Measurements from ENCODE around the gene GBF1.
"Not testable (repeated sequence)": the region's sequence is repeated elsewhere in the genome, so short reads cannot be mapped to it uniquely, and the experiment has no call there.

Gene GBF1

GRCh38 chr10:102275343-102275742 is 30.0 kb downstream of the GBF1 start:
- DNase-seq = no peak

GRCh38 chr10:102279104-102279503 is 33.8 kb downstream of the GBF1 start:
- no peak for DNase-seq

- DNase-seq = no peak
These were observed 35.2 kb downstream of the GBF1 start for GRCh38 chr10:102280397-102281101.

DNA sequence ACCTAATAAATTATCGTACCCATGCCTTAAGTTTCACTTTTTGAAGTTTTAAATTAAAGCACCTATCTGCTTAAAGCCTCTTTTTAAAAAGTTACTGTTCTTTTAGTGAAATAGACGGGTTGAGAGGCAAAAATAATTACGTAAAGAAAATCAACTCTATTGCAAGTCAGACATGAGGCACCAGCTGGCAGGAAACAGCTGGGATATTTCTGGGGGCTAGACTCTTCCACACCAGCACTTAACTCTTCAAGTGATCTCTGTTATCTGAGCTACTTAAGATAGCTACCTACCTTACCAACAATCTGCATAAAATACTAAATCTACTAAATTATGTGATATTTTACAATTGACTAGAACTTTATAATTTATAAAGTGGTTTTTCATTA is 35.8 kb downstream of the GBF1 start:
- no peak for DNase-seq

DNA sequence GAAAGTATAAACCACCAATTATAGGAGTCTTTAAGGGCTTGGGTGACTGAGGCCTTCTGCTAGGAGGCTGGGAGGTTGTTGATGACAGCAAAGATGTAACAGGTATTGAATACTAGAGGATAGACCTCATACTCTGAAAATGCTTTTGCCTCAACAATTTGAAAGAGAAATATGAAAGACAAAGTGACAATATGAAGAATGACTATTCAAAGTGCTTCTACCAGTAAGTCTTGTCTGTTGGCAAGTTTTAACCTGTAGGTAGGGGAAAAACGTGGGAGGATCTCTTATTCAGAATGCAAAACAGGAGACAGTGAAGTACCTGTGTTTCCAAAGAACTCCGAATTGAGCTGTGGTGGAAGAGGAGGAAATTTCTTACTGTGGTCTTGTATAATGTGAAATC is 38.2 kb downstream of the GBF1 start:
- no peak for DNase-seq

DNA sequence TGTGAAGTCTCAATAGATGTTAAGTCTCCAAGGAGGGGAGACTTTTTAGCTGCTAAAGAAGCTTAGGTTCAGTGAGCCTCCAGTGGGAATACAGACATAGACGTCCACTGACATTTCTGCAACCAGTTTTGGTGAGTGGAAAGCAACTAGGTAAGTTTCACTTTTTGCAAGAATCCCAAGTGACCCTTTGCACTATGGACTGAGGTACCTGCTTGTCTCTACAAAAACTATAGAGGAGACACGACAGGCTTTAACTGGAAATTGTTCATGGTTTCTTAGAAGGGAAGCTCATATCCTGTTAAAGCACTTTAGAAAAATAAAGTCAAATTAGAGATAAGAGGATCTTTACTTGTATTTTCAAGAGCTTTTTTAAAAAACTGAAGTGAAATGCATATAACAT is 38.6 kb downstream of the GBF1 start:
- DNase-seq = no peak

GRCh38 chr10:102284531-102284930 is 39.2 kb downstream of the GBF1 start:
- DNase-seq = no peak

- no peak for DNase-seq
These were observed 39.8 kb downstream of the GBF1 start for GRCh38 chr10:102285133-102285532.

DNA sequence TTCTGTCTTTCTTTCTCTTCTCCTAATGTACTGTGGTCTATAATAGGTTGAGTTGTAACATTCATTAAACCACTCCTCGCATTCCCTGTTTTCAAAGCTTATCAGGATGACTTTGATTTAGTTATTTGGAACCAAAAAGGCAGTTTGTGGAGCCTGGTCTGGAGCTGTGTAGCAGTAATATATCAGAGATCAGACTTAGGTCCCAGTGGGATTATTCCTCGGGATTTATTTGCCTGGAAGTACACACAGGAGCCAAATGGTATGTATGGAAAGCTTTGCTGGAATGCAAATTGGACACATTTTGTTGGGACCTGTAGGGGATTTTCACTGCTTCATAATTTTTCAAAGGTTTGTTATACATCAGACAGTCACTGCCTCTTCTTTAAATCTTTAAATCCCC is 40.9 kb downstream of the GBF1 start:
- DNase-seq = no peak

DNA sequence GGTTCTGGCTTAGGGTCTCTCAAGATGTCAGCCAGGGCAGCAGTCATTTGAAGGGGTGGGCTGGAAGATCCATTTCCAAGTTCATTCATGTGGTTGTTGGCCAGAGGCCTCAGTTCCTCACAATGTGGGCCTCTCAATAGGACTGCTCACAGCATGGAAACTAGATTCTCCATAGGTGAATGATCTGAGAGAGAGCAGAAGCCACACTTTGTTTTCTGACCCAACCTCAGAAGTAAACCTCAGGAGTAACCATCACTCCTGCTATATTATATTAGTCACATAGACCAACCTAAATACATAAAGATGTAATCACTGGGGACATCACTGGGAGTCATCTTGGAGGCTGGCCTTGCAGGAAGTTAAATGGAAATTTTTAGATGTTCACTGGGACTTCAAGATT is 42.2 kb downstream of the GBF1 start:
- DNase-seq = no peak

GRCh38 chr10:102287991-102288390 is 42.7 kb downstream of the GBF1 start:
- no peak for DNase-seq

DNA sequence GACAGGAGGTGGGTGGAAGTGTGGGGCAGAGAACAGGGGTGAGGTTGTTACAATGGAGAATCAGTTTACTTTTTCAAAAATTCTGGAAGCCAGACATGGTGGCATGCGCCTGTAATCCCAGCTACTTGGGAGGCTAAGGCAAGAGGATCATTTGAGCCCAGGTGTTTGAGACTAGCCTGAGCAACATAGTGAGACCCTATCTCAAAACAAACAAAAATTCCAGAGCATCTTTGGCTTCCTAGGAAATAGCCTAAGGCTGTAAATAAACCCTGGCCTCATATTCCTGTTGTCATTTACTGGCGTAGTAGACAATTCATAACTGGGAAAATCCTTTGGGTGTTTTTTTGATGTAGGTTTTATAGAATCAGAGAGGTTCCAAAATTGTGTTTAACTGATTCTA is 44.0 kb downstream of the GBF1 start:
- no peak for DNase-seq

- no peak for DNase-seq
These were observed 44.5 kb downstream of the GBF1 start for GRCh38 chr10:102289840-102290239.

GRCh38 chr10:102291221-102291905 is 46.0 kb downstream of the GBF1 start:
- DNase-seq = no peak

GRCh38 chr10:102297101-102297500 is 51.8 kb downstream of the GBF1 start:
- no peak for DNase-seq

- DNase-seq = no peak
These were observed 53.6 kb downstream of the GBF1 start for GRCh38 chr10:102298899-102299298.

DNA sequence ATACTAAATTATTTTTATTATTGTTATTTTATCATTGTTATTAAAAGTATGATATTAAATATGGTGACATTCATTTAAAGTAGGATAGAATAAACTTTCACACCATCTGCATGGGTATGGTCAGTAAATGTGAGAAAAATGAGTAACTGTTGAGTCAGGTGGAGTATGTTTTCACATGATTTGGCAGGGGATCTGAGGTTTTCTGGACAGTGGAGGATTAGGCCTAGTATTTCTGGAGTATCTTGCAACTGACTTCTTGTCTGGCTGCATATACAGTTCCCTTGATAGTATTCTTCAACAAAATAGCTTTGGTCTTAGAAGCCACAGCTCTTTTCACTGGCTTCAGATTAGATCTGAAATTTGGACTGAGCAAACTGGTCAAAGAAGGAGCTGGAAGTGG is 54.5 kb downstream of the GBF1 start:
- no peak for DNase-seq

DNA sequence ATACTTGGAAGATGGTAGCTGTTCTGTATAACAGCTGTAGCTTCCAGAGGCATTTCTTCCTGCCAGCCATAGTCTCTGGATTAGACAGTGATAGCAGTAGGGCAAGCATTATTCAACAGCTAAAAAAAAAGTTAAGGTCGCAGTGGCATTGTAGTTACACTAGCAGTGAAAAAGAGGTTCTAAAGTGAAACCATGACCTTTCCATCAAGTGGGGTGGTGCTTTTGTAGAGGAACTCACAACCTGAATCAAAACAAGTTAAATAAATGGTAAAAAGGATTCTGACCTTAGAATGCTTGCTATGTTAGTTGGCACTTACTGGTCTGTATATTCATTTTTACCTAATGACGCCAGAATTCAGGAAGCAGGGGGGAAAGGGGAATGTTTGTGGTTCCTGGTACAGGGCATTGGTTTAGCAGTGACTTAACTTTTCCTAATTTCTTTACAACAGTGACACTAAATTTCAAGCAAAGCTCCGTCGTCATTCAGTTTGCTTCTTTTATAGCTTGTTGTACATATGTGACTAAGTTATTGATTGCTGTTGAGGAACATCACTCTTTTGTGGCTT is 55.0 kb downstream of the GBF1 start:
- no peak for DNase-seq

DNA sequence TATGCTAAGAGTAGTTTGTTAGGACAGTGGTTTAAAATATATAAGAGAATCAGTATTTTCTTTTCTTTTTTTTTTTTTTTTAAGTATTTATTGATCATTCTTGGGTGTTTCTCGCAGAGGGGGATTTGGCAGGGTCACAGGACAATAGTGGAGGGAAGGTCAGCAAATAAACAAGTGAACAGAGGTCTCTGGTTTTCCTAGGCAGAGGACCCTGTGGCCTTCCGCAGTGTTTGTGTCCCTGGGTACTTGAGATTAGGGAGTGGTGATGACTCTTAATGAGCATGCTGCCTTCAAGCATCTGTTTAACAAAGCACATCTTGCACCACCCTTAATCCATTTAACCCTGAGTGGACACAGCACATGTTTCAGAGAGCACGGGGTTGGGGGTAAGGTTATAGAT is 55.6 kb downstream of the GBF1 start:
- DNase-seq = not testable (repeated sequence)

DNA sequence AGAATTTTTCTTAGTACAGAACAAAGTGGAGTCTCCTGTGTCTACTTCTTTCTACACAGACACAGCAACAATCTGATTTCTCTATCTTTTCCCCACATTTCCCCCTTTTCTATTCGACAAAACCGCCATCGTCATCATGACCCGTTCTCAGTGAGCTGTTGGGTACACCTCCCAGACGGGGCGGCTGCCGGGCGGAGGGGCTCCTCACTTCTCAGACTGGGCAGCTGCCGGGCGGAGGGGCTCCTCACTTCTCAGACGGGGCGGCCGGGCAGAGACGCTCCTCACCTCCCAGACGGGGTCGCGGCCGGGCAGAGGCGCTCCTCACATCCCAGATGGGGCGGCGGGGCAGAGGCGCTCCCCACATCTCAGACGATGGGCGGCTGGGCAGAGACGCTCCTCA is 56.0 kb downstream of the GBF1 start:
- DNase-seq = not testable (repeated sequence)

DNA sequence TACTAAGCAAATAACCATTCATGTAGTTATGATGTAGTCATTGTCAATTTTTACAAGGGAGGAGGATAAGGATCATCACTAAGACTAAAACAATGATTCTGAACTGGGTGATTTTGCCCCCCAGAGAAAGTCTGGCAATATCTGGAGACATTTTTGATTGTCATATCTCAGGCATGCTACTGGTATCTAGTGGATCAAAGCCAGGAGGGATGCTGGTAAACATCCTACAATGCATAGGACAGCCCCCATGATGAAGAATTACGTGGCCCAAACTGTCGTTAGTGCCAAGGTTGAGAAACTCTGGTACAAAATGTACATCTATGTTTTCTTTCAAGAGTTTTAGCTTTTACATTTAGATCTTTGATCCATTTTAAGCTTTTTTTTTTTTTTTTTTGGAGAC is 57.3 kb downstream of the GBF1 start:
- DNase-seq = no peak

GRCh38 chr10:102306006-102306405 is 60.7 kb downstream of the GBF1 start:
- DNase-seq = no peak

- no peak for DNase-seq
These were observed 61.4 kb downstream of the GBF1 start for GRCh38 chr10:102306710-102307109.

DNA sequence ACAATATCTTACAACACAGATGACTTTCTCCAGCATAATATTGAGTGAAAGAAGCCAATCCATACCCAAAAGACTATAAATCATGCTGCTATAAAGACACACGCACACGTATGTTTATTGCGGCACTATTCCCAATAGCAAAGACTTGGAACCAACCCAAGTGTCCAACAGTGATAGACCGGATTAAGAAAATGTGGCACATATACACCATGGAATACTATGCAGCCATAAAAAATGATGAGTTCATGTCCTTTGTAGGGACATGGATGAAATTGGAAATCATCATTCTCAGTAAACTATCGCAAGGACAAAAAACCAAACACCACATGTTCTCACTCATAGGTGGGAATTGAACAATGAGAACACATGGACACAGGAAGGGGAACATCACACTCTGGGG is 63.0 kb downstream of the GBF1 start:
- not testable (repeated sequence) for DNase-seq

DNA sequence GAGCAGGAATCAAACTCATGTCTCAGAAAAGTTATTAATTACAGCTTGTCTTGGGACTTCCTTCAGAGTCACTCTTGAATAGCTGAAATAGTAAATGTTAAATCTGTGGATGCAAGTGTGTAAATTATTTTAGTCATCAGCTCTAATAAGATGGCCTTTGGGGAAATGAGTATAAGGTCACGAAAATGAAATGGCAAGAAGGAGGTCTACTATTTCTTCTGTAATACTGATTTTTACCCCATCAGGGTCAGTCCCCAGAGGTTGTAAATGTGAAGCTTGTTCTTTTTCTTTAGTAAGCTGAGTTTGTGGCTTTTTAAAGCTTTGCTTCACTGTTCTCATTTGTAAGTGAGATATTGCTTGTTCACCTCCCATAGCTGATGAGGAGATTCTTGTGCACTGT is 63.9 kb downstream of the GBF1 start:
- no peak for DNase-seq
